SU-DHL-6 (cell line): ENCODE measurements around the gene SGCD.

Experiments
- H2AFZ ChIP-seq: fragments of 200-600 bp; sonication (generic); 2 replicates; pipeline ENCODE4 v1.6.1; 2014; ENCODE audit warnings: low read depth, mild to moderate bottlenecking, moderate library complexity, mixed read lengths, antibody characterized with exemption, low read length; ENCODE audit not compliant: severe bottlenecking
- H3F3A ChIP-seq: fragments of 200-600 bp; shearing (Covaris generic); 2 replicates; pipeline ENCODE4 v1.6.0; 2016; ENCODE audit warnings: antibody characterized with exemption, mild to moderate bottlenecking; ENCODE audit not compliant: insufficient read depth
- H3K27ac ChIP-seq: fragments of 200-600 bp; sonication (generic); 2 replicates; pipeline ENCODE4 v1.5.1; 2016; ENCODE audit warnings: low read depth, mild to moderate bottlenecking, low read length, moderate library complexity, mixed read lengths
- H3K27me3 ChIP-seq: fragments of 200-600 bp; sonication (generic), shearing (Covaris generic); 2 replicates; pipeline ENCODE4 v1.6.0; 2014; ENCODE audit warnings: mild to moderate bottlenecking, low read length
- H3K36me3 ChIP-seq: fragments of 200-600 bp; sonication (generic); 2 replicates; pipeline ENCODE4 v1.6.1; 2014; ENCODE audit warnings: mild to moderate bottlenecking, low read length, mixed read lengths
- H3K4me2 ChIP-seq: fragments of 300-600, 200-600 bp; shearing (Covaris generic), sonication (generic); 2 replicates; pipeline ENCODE4 v1.6.0; 2014; ENCODE audit warnings: low read length, low read depth, mild to moderate bottlenecking; ENCODE audit not compliant: poor library complexity, severe bottlenecking
- H3K4me3 ChIP-seq: fragments of 200-600 bp; sonication (generic); 2 replicates; pipeline ENCODE4 v1.5.1; 2014; ENCODE audit warnings: antibody characterized with exemption, low read length, mild to moderate bottlenecking, mixed read lengths; ENCODE audit not compliant: insufficient read depth, poor library complexity, severe bottlenecking
- H3K79me2 ChIP-seq: fragments of 200-600 bp; sonication (generic); 2 replicates; pipeline ENCODE4 v1.6.1; 2014; ENCODE audit warnings: mild to moderate bottlenecking, low read length, moderate library complexity; ENCODE audit not compliant: insufficient read depth
- H3K9ac ChIP-seq: fragments of 200-600 bp; sonication (generic); 2 replicates; pipeline ENCODE4 v1.7.0; 2014; ENCODE audit warnings: mild to moderate bottlenecking, low read length
- H3K9me2 ChIP-seq: fragments of 200-600 bp; sonication (generic); replicated peaks from 2 replicates; pipeline ENCODE4 v1.6.1; 2014; ENCODE audit warnings: low read length; ENCODE audit not compliant: insufficient read depth
- H3K9me3 ChIP-seq: fragments of 200-600 bp; sonication (generic); 2 replicates; pipeline ENCODE4 v1.6.1; 2014; ENCODE audit warnings: low read length, mixed read lengths; ENCODE audit not compliant: insufficient read depth
- H4K20me1 ChIP-seq: fragments of 200-600 bp; sonication (generic); 2 replicates; pipeline ENCODE4 v1.6.1; 2014; ENCODE audit warnings: low read depth, mild to moderate bottlenecking, antibody characterized with exemption, low read length, moderate library complexity, mixed read lengths
- EZH2phosphoT487 ChIP-seq: fragments of 200-600 bp; sonication (generic), shearing (Covaris generic); conservative IDR thresholded peaks from 2 replicates; pipeline ENCODE4 v1.6.1; 2018; ENCODE audit warnings: mild to moderate bottlenecking, antibody characterized with exemption, low read length, moderate library complexity, mixed read lengths
- TF ChIP-seq, protein P1 (sequence below): fragments of 200-600 bp; sonication (generic); IDR thresholded peaks from one replicate; pipeline ENCODE4 v1.5.1; 2017; ENCODE audit warnings: antibody characterized with exemption, mild to moderate bottlenecking, low read length, moderate library complexity; ENCODE audit not compliant: insufficient read depth, poor library complexity, severe bottlenecking

SGCD gene

DNA sequence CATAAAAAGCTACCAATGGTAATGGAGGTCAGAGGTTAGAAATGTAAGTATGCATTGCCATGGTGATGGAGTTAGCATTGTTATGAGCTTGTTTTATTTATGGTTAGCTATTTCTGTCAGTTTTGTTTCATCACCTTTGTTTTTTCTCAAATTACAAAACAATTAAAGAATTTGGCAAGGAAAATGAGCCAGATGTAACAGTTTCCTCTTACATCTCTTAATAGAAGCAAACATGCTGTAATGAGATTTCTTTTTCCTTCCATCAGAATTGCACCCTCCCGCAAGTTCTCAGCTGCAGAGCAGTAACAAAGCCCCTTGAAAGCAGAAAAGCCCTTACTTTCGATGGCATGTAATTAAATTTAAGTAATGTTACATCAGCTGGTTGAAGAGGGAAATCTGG, 233.0 kb downstream of the SGCD start:
- Histone ChIP-seq H3K79me2 (no peaks in the 10 kb centered on the region), H2AFZ (no peak overlapping the region), H3K9me2 (no peaks in the 10 kb centered on the region), H3K36me3 (no peaks in the 10 kb centered on the region), H3K9ac (no peak overlapping the region), H3K27me3 (no peaks in the 10 kb centered on the region), H4K20me1 (no peaks in the 10 kb centered on the region), H3K4me2 (no peak overlapping the region), H3K9me3 (no peaks in the 10 kb centered on the region), H3K27ac (no peak overlapping the region), H3K4me3 (no peak overlapping the region), H3F3A (no peaks in the 10 kb centered on the region)
- TF ChIP-seq, protein P1, sequence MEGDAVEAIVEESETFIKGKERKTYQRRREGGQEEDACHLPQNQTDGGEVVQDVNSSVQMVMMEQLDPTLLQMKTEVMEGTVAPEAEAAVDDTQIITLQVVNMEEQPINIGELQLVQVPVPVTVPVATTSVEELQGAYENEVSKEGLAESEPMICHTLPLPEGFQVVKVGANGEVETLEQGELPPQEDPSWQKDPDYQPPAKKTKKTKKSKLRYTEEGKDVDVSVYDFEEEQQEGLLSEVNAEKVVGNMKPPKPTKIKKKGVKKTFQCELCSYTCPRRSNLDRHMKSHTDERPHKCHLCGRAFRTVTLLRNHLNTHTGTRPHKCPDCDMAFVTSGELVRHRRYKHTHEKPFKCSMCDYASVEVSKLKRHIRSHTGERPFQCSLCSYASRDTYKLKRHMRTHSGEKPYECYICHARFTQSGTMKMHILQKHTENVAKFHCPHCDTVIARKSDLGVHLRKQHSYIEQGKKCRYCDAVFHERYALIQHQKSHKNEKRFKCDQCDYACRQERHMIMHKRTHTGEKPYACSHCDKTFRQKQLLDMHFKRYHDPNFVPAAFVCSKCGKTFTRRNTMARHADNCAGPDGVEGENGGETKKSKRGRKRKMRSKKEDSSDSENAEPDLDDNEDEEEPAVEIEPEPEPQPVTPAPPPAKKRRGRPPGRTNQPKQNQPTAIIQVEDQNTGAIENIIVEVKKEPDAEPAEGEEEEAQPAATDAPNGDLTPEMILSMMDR: no peak
- TF ChIP-seq EZH2phosphoT487: no peak

DNA sequence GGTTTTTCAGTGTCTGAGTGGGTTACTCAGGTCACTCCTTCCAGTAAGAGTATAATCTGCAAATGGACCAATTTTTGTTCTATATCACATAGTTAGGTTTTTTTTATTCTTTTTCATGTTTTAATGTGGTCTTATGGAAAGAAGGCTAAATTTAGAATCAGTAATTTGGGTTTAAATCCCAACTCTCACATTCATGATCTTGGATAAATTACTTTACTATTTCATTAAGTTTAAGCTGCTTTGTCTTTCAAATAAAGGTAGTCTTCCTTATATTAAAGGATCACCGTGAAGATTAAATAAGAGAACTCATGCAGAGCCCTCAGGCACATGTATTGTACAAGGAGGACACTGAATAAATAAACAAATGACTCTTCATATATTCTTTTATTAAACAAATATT, 234.7 kb downstream of the SGCD start:
- no peaks in the 10 kb centered on the region for H3F3A ChIP-seq
- H3K9me3 ChIP-seq: no peaks in the 10 kb centered on the region
- no peak overlapping the region for H3K27ac ChIP-seq
- H3K4me3 ChIP-seq: no peak overlapping the region
- no peaks in the 10 kb centered on the region for H3K9me2 ChIP-seq
- no peak for TF ChIP-seq EZH2phosphoT487
- TF ChIP-seq, protein P1: no peak
- no peak overlapping the region for H2AFZ ChIP-seq
- H3K36me3 ChIP-seq: no peaks in the 10 kb centered on the region
- H3K27me3 ChIP-seq: no peaks in the 10 kb centered on the region
- no peak overlapping the region for H3K9ac ChIP-seq
- H3K79me2 ChIP-seq: no peaks in the 10 kb centered on the region
- H4K20me1 ChIP-seq: no peaks in the 10 kb centered on the region
- H3K4me2 ChIP-seq: no peak overlapping the region

DNA sequence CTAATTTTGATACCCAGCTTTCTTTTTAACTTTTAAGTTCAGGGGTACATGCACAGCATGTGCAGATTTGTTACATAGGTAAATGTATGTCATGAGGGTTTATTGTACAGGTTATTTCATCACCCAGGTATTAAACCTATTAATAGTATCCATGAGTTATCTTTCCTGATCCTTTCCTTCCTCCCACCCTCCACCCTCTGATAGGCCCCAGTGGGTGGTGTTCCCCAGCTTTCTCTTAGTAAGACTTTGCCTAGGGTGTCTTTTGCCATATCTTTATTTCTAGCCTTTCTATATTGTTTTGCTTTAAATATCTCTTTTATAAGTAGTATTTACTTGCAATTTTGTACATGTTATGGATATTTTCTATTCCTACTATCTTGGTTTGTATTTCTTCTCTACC, 243.7 kb downstream of the SGCD start:
- Histone ChIP-seq H3K9me3 (no peaks in the 10 kb centered on the region), H2AFZ (no peak overlapping the region)

More for the DNA sequence above, 243.7 kb downstream of the SGCD start:
- no peak overlapping the region for H3K4me2 ChIP-seq
- no peaks in the 10 kb centered on the region for H4K20me1 ChIP-seq
- no peaks in the 10 kb centered on the region for H3K27me3 ChIP-seq
- H3K27ac ChIP-seq: no peak overlapping the region
- TF ChIP-seq EZH2phosphoT487: no peak
- TF ChIP-seq, protein P1: no peak
- no peaks in the 10 kb centered on the region for H3F3A ChIP-seq
- no peaks in the 10 kb centered on the region for H3K79me2 ChIP-seq
- H3K4me3 ChIP-seq: no peak overlapping the region
- H3K9me2 ChIP-seq: no peaks in the 10 kb centered on the region
- no peak overlapping the region for H3K9ac ChIP-seq
- H3K36me3 ChIP-seq: no peaks in the 10 kb centered on the region
